ENCODE measurements around the gene CNKSR3.
"Not testable (repeated sequence)": the region's sequence is repeated elsewhere in the genome, so short reads cannot be mapped to it uniquely, and the experiment has no call there.

Gene CNKSR3

GRCh38 chr6:154510144-154510905 lies at the start of gene CNKSR3:
Gene CNKSR3, minus strand, starts transcription at chr6:154510685. Its CDS starts 571 bp downstream, at chr6:154510114.
- DNase-seq: no peak

GRCh38 chr6:154558984-154559383 lies 48.5 kb upstream of the CNKSR3 start:
- DNase-seq: no peak

- DNase-seq: no peak
Measured at GRCh38 chr6:154558513-154558912, 48.0 kb upstream of the CNKSR3 start.

GRCh38 chr6:154555073-154555677 lies 44.7 kb upstream of the CNKSR3 start:
- DNase-seq: no peak

GRCh38 chr6:154554491-154554890 lies 44.0 kb upstream of the CNKSR3 start:
- DNase-seq: no peak

GRCh38 chr6:154550779-154551178 lies 40.3 kb upstream of the CNKSR3 start:
- no peak for DNase-seq

GRCh38 chr6:154549179-154549578 lies 38.7 kb upstream of the CNKSR3 start:
- no peak for DNase-seq

GRCh38 chr6:154548130-154548830 lies 37.8 kb upstream of the CNKSR3 start:
- no peak for DNase-seq

- DNase-seq: no peak
Measured at GRCh38 chr6:154543628-154544027, 33.1 kb upstream of the CNKSR3 start.

- DNase-seq: no peak
Measured at GRCh38 chr6:154542747-154543146, 32.3 kb upstream of the CNKSR3 start.

- not testable (repeated sequence) for DNase-seq
Measured at GRCh38 chr6:154541837-154542236, 31.4 kb upstream of the CNKSR3 start.

- no peak for DNase-seq
Measured at GRCh38 chr6:154539593-154540269, 29.2 kb upstream of the CNKSR3 start.

GRCh38 chr6:154538640-154539191 lies 28.2 kb upstream of the CNKSR3 start:
- no peak for DNase-seq

- no peak for DNase-seq
Measured at GRCh38 chr6:154537511-154538325, 27.2 kb upstream of the CNKSR3 start.

GRCh38 chr6:154536999-154537398 lies 26.5 kb upstream of the CNKSR3 start:
- DNase-seq: no peak

- DNase-seq: no peak
Measured at GRCh38 chr6:154536255-154536654, 25.8 kb upstream of the CNKSR3 start.

GRCh38 chr6:154535851-154536250 lies 25.4 kb upstream of the CNKSR3 start:
- no peak for DNase-seq

- no peak for DNase-seq
Measured at GRCh38 chr6:154535147-154535546, 24.7 kb upstream of the CNKSR3 start.

GRCh38 chr6:154534531-154534930 lies 24.0 kb upstream of the CNKSR3 start:
- DNase-seq: no peak

GRCh38 chr6:154532426-154532825 lies 21.9 kb upstream of the CNKSR3 start:
- DNase-seq: no peak

- no peak for DNase-seq
Measured at GRCh38 chr6:154529957-154530356, 19.5 kb upstream of the CNKSR3 start.

GRCh38 chr6:154528310-154528915 lies 17.9 kb upstream of the CNKSR3 start:
- DNase-seq: no peak

Measured in CD4-positive, alpha-beta T cell treated with Interleukin-4 for 4 hours (primary cell).